Mucosa of stomach (tissue), 1 donor: ENCODE data around the gene SHC3.

Experiments
- H3K27me3 ChIP-seq: one replicate; pipeline ENCODE4 v1.7.0; 2013; ENCODE audit warnings: mild to moderate bottlenecking, low read length; ENCODE audit not compliant: control insufficient read depth, insufficient read depth
- H3K36me3 ChIP-seq: one replicate; pipeline ENCODE4 v1.7.0; 2013; ENCODE audit warnings: low read length; ENCODE audit not compliant: control insufficient read depth, insufficient read depth
- H3K4me1 ChIP-seq: one replicate; pipeline ENCODE4 v1.7.0; 2013; ENCODE audit warnings: mild to moderate bottlenecking, low read length; ENCODE audit not compliant: control insufficient read depth, insufficient read depth
- H3K4me3 ChIP-seq: one replicate; pipeline ENCODE4 v1.7.0; 2013; ENCODE audit warnings: low read length
- H3K9ac ChIP-seq: one replicate; pipeline ENCODE4 v1.7.0; 2013; ENCODE audit warnings: mild to moderate bottlenecking, low read length, moderate library complexity
- H3K9me3 ChIP-seq: one replicate; pipeline ENCODE4 v1.7.0; 2013; ENCODE audit warnings: mild to moderate bottlenecking, low read length, moderate library complexity; ENCODE audit not compliant: control insufficient read depth
- donor health status: Pancreatic carcinoma.

The SHC3 gene

GRCh38 chr9:88998503-88998902 is 180.1 kb downstream of the SHC3 start:
- H3K4me1 ChIP-seq, result peaks cover 13% of the 10 kb centered on the region
- H3K9ac ChIP-seq, result no peak overlapping the region
- H3K27me3 ChIP-seq, result peaks cover 8% of the 10 kb centered on the region
- no peaks in the 10 kb centered on the region for H3K9me3 ChIP-seq
- no peak overlapping the region for H3K4me3 ChIP-seq
- no peaks in the 10 kb centered on the region for H3K36me3 ChIP-seq

- Histone ChIP-seq H3K4me3 (no peak overlapping the region), H3K36me3 (no peaks in the 10 kb centered on the region), H3K9ac (no peak overlapping the region), H3K9me3 (no peaks in the 10 kb centered on the region), H3K4me1 (peaks cover 19% of the 10 kb centered on the region), H3K27me3 (peaks cover 9% of the 10 kb centered on the region)
These were observed 181.0 kb downstream of the SHC3 start for GRCh38 chr9:88997646-88998045.

DNA sequence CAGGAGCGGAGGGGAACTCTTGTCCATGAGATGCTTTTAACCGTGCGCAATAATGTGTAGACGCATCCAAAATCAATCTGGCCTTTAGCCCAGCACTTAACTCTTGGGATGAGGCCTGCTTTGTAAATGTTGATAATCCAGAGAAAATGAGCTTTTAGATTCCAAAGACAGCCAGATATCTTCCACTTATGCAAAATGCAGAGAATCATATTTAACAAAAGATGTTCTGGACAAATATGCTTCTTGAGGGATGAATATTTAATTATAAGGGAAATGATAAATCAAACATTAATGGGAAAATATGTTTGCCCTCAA is 181.7 kb downstream of the SHC3 start:
- no peak overlapping the region for H3K4me3 ChIP-seq
- peaks cover 16% of the 10 kb centered on the region for H3K27me3 ChIP-seq
- no peaks in the 10 kb centered on the region for H3K9me3 ChIP-seq
- H3K4me1 ChIP-seq, result peaks cover 25% of the 10 kb centered on the region
- no peaks in the 10 kb centered on the region for H3K36me3 ChIP-seq
- no peak overlapping the region for H3K9ac ChIP-seq

DNA sequence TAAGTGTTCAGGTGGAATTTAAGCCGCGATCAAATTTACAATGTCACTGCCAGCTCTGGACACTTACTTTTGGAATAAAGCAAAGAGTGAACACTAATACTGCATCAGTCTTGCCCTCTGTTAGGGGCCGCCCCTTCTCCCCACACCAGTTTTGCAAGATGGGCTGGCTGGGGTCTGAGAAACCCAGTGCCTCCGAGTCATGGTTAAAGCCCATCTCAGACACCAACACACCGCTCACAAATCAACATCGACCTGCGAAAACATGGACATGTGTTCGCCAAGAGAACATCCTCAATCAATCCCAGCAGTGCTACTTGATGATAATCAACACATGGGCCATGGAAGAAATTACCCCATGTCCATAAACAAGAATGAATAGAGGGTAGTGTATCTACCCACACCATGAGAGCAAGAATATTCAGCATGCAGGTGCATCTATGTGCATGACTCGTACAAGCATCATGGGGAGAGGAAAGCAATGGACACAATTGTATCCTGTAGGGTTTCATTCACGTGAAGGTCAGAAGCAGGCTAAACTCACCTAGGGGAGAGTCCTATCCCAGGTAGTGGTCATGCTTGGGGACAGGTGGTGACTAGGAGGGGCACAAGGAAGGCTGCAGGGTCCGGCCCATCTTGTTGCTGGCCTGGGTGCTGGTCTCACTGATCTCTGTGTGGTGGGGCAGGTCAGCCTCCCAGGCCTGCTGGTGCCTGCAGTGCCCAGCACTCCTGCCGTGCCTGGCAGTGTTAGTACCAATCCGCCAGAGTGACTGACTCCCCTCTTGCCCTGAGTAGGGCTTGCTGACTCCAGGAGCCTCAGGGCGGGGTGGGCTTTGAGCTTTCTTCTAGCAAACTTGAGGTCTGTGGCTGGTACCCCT is 182.3 kb downstream of the SHC3 start:
- H3K4me3 ChIP-seq, result no peak overlapping the region
- no peaks in the 10 kb centered on the region for H3K36me3 ChIP-seq
- peaks cover 27% of the 10 kb centered on the region for H3K4me1 ChIP-seq
- no peaks in the 10 kb centered on the region for H3K9me3 ChIP-seq
- H3K27me3 ChIP-seq, result peaks cover 15% of the 10 kb centered on the region
- no peak overlapping the region for H3K9ac ChIP-seq

GRCh38 chr9:88995627-88996026 is 183.0 kb downstream of the SHC3 start:
- Histone ChIP-seq H3K4me1 (peaks cover 20% of the 10 kb centered on the region), H3K9ac (no peak overlapping the region), H3K36me3 (no peaks in the 10 kb centered on the region), H3K27me3 (peaks cover 12% of the 10 kb centered on the region), H3K9me3 (no peaks in the 10 kb centered on the region), H3K4me3 (no peak overlapping the region)

DNA sequence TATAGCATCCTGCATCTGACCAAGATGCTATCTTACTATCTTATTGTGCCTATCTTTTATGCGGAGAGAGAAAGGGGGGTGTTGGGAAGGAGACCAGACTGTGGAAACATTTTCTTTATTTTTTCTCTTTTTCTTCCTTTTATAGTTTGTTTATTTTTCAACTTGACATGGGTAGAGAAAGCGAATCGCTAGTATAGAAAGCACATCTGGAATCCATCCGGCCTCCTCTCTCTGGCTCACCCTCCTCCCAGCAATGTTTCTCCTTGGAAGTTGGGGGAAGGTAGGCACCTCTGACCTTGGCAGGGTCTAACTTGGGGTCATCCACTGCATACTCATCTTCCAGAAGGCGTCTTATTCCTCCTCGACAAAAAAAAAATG is 183.4 kb downstream of the SHC3 start:
- Histone ChIP-seq H3K9ac (no peak overlapping the region), H3K27me3 (peaks cover 12% of the 10 kb centered on the region), H3K4me3 (no peak overlapping the region), H3K36me3 (no peaks in the 10 kb centered on the region), H3K9me3 (no peaks in the 10 kb centered on the region), H3K4me1 (peaks cover 19% of the 10 kb centered on the region)

GRCh38 chr9:88994469-88995199 is 184.0 kb downstream of the SHC3 start:
- Histone ChIP-seq H3K4me1 (peaks cover 19% of the 10 kb centered on the region), H3K9me3 (no peaks in the 10 kb centered on the region), H3K36me3 (no peaks in the 10 kb centered on the region), H3K9ac (no peak overlapping the region), H3K27me3 (peaks cover 12% of the 10 kb centered on the region), H3K4me3 (no peak overlapping the region)

DNA sequence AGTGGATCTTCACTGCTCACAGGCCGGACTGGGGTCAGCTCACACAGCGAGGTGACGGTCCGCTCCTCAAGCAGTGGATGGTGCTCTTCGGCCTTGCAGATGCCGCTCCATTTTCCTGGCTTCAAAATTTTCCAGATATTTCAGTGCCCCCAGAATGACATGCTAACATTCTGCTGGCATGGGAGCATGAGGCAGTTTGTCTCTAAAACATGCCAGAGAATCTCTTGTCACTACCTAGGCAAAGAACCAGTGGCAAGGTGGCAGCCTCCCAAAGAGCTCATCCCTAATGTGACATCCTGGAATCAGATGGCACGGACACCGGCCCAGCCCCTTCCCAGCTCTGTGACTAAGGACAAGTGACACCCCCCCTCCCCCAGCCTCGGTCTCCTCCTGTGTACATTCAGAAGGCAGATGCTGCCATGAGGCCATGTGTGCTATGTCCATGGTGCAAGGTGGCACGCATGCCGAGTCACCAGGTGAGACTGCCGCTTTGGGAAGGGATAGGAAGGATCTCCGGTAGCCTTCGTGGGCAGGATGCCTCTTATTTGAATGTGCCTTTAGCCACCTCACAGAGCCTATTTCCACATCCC is 184.7 kb downstream of the SHC3 start:
- Histone ChIP-seq H3K4me3 (no peak overlapping the region), H3K9ac (no peak overlapping the region), H3K36me3 (no peaks in the 10 kb centered on the region), H3K27me3 (peaks cover 12% of the 10 kb centered on the region), H3K9me3 (no peaks in the 10 kb centered on the region), H3K4me1 (peaks cover 19% of the 10 kb centered on the region)

- no peak overlapping the region for H3K9ac ChIP-seq
- peaks cover 12% of the 10 kb centered on the region for H3K27me3 ChIP-seq
- peaks cover 19% of the 10 kb centered on the region for H3K4me1 ChIP-seq
- no peak overlapping the region for H3K4me3 ChIP-seq
- no peaks in the 10 kb centered on the region for H3K9me3 ChIP-seq
- H3K36me3 ChIP-seq, result no peaks in the 10 kb centered on the region
These were observed 185.3 kb downstream of the SHC3 start for GRCh38 chr9:88993327-88993726.

- no peak overlapping the region for H3K9ac ChIP-seq
- no peaks in the 10 kb centered on the region for H3K9me3 ChIP-seq
- peaks cover 19% of the 10 kb centered on the region for H3K4me1 ChIP-seq
- H3K36me3 ChIP-seq, result no peaks in the 10 kb centered on the region
- no peak overlapping the region for H3K4me3 ChIP-seq
- peaks cover 12% of the 10 kb centered on the region for H3K27me3 ChIP-seq
These were observed 186.1 kb downstream of the SHC3 start for GRCh38 chr9:88992556-88992955.

DNA sequence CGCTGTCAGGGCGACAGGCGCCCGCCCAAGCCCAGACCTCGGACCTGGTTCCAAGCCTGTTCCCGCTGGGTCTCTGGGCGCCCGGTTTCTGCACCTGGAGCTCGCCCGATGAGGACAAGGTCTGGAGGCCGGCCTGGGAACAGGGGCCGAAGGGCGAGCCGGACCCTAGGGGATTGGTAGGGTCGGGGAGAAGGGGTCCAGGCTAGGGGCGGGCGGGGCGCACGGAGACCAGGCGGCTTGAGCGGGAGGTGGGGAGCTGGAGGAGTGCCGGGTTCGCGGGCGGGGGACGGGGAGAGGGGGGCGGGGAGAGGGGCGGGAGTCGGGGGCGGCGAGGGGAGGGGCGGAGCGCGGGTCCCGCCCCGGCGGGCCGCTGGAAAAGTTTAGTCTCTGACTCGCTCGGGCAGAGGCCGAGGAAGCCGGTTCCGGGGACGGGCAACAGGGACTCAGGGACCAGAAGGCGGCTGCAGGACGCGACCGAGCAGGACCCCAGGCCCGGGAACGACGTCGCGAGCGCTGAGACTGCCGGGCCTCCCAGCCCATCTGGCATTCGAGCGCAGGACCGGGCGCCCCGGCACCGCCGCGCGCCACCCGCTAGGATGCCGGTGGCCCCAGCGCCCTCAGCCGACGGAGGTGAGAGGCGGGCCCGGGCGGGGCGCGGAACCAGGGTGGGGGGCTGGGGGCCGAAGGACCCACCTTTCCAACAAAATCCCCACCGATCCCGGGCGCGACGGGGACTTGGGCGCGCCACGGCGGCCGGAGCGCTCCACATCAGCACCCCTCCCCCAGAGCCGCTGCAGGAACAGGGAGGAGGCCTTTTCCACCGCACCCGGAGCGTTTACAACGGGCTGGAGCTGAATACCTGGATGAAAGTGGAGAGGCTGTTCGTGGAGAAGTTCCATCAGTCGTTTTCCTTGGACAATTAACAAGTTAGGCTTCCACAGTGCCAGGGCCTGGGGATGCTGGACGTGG is 187.3 kb downstream of the SHC3 start, which contains the start of gene S1PR3:
Gene S1PR3 (plus strand): TSS at position 403 of the 969 bp plus-strand sequence. CDS start 9,733 bp downstream, outside the sequence.
- H3K9ac ChIP-seq, result peak within 1 kb of the TSS; percentile 25
- peaks cover 16% of the 10 kb centered on the region for H3K4me1 ChIP-seq
- H3K4me3 ChIP-seq, result no peak within 1 kb of the TSS
- H3K27me3 ChIP-seq, result peaks cover 12% of the 10 kb centered on the region
- no peaks in the 10 kb centered on the region for H3K36me3 ChIP-seq
- H3K9me3 ChIP-seq, result no peaks in the 10 kb centered on the region
